NCI-H2227 treated with DMSO at 0.1 percent for 48 hours (cell line): Measurements from ENCODE around the gene PLET1.

ENCODE experiments used
- DNase-seq: peaks from one replicate; lab custom pipeline; 2025; lab: John Stamatoyannopoulos, UW

The PLET1 gene

DNA sequence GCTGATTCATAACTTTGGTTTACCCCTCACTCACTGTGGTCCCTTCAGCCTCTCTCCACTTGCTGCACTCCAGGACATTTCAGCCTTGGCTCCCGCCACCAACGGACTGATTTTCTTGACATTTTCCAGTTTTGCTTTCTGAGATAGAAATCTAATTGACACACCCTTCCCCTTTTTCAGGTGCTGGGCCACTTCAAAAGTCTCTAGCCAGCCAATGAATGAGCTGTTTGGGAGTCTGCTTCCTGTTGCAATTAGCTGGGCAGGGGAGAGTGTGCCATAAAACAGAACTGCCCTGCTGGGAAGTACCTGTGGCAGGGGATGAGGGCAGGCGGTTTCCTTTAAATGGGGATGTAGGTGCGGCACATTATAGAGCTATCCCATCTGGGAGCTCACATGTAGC, 21.1 kb upstream of the PLET1 start:
- no peak for DNase-seq

DNA sequence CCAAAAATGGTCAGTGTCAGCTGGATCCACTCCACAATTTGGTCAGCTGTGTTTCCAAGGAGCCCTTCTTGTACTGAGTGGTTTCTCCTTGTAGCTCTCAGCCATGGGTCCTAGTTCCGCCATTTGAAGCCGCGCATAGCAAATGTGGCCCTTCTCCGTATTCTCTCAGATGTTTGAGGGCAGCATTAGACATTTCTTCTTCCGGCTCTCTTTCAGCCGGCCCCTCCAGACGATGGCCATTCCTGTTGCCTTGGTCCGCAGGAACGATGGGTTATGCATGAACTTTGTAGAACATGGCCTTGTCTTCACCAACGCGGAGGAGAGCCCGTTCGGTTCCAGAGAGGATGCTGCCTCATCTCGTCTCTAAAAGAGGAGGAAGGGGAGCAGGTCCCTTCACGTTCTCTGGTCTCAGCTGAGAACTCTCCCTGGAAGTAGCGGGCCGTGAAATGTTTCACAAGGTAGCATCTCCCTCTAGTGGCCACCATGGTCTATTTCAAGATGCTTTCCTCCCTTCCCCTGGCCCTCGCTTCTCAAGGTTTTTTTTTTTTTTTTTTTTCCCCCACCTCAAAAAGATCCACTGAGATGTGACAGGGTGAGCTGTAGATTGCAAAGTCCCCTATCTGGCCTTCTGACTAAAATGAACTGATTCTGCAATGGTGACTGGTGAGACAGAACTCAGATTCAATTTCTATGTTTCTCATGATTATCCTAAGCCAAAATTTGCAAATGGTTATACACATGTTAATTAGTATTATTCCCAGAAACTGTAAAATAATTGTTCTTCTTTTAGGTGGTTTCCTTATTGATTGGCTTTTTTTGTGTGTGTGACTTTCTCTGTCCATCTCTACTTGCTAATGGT, 19.8 kb upstream of the PLET1 start:
- peak; percentile 73 for DNase-seq

DNA sequence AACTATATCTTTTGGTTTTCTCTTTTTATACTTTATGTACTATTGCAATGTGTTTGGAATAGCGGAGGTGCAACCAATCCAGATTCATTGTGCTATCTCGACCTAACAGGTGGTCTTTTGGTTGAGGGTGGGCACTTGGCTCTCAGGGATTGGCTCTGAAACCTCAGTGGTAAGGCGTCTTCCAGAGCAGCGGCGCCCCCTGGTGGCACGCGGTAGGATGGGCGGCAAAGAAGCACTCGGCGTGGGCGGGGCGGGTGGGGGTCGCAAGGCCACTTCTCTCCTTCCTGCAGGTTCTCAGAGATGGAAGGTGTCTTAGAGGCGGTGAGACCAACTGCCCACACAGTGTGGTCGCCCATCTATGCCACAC, 19.2 kb upstream of the PLET1 start:
- peak; percentile 38 for DNase-seq

DNA sequence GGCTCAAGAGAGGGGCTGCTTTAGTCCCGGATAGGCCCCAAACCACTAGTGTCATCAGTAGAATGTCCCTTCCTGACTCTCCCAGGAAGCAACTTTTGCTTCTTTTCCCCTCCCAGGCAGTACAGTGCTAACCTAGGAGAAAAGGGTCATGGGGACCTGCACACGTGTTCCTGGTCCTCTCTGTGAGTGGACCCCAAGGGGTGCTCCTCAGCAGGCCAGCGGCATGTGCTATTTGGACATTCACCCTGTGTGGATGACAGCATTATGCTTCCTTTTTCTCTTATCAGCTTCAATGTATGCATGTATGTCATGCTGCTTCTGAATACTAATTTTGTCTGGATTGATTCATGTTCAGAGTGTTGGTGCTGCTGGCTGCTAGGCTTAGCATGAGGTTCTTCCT, 18.1 kb upstream of the PLET1 start:
- no peak for DNase-seq

DNA sequence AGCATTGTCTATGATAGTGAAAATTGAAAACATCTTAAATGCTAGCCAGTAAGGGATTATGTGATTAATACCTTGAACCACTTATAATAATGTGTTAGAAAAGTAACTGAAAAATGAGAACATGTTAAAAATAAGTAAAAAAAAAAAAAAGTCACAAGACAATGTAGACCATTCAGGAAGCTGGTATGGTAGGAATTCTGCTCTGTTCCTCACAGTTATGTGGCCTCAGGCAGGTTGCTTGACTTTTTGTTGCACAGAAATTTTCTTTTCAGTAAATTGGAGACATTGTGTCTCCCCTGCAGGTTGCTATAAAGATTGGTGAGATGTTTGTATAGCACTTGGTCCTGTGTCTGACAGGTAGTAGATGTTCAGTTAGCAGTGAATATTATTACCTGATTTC, 17.3 kb upstream of the PLET1 start:
- DNase-seq = no peak

DNA sequence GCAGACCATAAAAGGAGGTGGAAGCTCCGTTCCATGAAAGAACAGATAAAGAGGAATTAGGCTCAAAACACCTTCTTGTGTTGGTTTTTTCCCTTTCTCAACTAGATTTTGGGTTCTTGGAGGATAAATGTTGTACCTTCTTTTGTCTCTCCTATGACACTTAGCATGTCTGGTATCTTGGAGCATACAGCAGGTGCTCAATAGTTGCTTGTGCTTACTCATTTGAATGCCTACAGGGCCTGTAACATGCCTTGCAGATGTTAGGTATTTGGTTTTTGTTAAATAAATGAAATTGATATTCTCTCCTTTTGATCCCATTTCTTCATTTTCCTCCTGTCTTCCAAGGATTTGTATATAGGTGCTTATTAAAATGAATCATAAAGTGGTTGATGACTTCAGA, 16.4 kb upstream of the PLET1 start:
- DNase-seq = no peak

DNA sequence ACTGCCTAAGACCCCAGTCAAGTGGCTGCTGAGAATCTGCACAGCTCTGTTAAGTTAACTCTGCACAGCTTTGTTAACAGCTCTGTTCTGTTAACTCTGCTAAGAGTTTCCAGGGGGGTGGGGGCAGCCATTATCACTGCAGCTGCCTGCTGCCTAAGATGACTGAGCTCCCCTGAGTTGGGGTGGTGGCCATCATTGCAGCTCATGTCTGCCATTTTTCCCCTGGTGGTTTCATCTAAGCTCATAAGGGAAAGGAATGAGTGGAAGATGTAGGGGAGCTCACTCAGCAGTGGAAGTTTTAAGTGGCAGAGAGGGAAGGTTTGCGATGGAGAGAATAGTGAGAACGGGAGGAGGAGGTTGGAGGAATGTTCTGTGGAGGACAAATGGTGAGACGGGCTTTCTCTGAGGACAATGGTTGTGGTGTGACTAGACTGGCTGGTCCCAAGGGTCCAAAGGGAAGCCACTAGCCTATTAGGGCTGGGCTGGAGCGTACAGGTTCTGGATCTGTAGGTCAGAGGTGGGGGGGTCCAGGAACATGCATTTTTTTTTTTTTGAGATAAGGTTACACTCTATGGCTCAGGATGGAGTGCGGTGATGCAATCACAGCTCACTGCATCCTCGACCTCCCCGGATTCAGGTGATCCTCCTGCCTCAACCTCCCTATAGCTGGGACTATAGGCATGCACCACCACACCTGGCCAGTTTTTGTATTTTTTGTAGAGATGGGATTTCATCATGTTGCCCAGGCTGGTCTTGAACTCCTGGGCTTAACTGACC, 13.5 kb upstream of the PLET1 start:
- no peak for DNase-seq

DNA sequence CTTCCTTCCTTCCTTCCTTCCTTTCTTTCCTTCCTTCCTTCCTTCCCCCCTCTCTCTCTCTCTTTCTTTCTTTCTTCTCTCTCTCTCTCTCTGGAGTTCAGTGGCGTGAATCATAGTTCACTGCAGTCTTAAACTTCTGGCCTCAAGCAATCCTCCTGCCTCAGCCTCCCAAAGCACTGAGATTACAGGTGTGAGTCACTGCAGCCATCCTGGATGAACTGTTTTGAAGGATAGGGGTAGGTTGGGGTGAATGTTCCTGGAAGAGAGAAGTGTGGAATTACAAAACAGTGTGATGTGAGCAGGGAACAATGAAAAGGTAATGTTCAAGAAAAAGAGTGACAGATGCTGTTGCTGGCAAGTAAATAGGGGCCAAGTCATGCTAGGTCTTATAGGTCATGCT, 12.4 kb upstream of the PLET1 start:
- DNase-seq = no peak

DNA sequence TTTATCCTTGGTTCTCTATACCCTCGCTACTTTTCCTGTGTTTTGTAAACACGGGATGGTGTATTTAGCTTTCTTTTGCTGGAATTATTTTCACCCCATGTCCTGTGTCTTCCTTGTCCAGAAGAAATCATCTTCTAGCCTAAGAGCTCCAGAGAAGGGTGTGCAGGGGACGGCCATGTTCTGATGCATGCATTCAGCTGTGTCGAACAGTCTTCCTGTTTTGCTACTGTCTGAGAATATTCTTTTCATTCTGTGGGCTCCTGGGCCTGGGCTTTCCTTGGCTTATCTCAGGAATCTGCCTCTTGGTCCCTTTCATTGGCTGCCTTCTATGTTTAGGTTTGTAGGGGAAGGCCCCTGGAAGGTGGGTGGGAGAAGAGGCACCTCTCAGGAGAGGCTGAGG, 10.6 kb upstream of the PLET1 start:
- DNase-seq = no peak

DNA sequence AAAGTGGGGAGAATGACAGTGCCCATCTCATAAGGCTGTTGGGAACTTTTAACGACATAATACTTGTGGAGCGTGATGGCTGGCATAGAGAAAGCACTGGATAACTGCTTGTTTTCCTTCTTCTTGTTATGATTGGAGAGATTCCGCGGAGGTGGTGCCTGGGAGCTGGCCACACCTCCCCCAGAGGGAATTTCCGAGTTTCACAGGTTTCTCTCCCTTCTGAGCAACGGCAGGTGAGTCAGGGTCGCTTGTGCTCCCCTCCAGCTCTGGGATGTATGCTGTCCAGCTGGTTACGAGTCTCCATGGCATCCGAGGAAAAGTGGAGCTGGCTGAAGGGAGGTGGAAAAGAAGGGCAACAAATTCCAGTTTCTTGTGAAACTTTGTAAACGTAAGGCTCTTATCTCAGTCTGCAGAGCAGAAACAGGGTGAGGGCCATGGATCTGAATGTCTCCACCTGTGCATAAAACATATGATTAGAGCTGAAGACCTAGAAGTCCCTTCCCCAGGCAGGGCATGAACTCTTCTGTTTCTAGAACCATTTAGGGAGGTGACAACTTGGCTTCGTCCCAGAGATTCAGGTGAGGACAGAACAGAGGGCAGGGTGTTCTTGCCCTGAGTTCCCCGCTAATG, 10.0 kb upstream of the PLET1 start:
- DNase-seq = no peak

DNA sequence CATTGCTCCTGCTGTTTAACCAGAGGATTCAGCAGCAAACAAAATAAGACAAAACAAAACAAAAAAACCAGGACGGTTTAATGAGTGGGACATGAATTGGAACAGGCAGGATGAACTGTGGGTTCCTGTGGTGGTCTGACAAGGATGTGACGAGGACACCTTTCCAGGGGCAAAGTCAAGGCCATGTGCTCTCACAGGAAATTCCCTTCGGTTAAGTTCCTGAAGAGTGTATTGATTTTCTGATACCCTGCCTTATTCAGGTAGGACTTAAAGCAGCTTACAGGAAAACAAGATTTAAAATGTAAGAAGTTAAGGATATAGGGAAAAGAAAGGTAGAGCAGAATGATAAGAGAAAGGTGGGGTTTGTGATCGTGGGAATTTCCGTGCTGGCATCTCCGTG, 8.5 kb upstream of the PLET1 start:
- DNase-seq = no peak

DNA sequence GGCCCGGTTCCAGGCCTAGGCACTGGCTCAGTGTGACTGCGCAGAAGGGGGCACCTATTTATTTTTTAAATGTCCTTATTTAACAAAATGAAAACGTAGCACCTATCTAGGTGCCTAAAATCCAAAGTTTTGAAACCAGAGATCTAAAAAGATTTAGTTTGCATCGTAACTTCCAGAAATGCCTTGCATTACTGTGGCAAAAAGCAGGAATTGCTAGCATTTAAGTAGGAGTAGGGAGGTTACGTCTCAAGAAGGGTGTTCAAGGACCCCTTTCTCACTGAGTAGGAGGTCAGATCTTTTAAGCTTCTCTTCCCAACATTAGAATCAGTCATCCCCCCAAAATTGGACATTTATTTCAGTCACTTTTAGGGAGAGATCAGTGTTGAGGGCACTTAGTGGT, 7.7 kb upstream of the PLET1 start:
- DNase-seq = no peak

DNA sequence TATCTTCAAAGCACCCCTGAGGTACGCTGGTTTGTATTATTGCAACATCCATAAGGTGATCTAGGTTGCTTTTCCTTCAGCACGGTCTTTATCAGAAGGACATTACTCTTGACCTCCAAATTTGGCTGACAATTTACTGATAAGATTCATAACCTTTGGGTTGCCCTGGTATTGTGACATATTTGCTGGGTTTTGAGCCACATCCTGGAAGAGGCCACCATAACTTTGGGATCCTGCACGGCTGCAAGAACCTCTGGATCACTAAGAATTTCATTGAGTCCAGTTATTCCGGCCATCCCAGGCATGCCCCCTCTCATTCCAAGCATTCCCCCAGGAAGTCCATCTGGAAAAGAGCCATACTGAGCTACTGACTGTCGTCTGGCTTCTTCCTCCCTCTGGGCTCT, 6.5 kb upstream of the PLET1 start:
- no peak for DNase-seq

DNA sequence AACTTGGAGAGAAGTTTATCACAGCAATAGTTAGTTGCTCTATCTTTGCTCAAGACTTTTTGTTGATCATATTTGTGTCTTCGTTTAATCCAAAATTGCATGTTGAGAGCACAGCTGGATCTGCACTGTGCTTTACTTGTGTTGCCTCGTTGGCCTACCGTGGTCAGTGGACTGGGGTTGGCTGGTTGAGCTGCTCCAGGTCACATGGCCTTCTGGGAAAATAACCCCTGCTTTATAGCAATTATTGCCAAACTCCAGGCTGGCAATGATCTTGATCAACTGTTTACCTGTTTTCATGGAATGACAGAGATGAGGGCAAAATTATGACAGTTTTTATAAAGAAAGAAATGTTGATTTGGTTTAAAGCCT, 5.7 kb upstream of the PLET1 start:
- no peak for DNase-seq

DNA sequence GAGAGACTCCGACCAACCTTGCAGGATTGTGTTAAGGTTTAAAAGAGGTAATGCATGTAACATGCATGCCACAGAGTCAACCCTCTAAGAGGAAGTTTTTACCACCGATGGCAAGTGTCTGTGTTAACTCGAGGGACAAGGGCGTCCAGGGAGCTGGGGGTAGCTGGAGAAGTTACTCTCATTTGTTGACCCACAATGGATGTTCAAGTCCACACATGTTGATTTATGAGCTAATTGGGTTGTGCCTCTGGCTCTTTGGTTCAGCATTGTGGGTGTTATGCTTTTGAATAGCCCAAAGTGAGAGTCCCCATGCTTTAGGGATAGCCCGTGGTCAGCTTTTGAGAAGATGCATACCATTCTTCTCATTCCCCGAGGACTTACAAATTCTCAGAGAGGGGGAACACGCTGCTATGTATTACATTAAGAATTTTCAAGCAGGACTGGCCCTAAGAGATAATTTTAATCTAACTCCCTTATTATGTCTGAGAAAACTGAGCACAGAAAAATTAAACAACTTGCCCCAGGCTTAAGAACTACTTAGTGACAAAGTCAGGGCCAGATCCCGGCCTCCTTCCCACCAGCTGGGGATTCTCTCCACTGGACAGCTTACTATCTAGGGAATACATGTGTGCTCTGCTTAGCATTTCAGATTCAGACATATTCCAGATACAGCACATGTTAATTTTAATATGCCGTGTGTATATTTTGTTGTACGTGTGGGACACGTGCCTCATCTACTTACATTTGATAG, 5.2 kb upstream of the PLET1 start:
- no peak for DNase-seq

DNA sequence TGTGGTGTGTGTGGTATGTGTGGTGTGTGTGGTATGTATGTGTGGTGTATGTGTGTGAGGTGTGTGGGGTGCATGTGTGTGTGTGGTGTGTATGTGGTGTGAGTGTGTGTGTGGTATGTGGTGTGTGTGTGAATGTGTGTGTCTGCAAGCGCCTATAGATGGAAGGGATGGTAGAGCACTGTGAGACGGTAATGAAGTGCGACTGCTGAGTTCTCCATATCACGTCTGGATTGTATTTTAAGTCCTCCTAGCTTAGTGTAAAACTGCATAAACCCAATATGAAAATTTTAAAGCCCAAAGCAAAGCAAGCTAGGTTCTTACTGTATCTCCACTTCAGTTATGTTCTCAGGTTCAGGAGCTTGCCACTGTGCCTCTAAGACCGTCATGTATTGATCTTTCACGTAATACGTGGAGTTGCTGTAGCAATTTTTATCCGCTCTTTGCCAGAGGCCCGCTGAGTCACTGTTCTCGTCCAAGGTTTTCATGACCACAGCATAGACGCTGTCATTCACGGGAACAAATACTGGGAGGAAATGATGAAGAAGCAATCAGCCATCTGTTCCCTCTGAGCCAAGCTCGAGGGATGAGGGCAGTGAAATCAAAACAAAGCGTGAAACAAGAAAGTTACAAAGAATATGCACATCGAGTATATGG, 5.5 kb downstream of the PLET1 start:
- peak; percentile 2 for DNase-seq

DNA sequence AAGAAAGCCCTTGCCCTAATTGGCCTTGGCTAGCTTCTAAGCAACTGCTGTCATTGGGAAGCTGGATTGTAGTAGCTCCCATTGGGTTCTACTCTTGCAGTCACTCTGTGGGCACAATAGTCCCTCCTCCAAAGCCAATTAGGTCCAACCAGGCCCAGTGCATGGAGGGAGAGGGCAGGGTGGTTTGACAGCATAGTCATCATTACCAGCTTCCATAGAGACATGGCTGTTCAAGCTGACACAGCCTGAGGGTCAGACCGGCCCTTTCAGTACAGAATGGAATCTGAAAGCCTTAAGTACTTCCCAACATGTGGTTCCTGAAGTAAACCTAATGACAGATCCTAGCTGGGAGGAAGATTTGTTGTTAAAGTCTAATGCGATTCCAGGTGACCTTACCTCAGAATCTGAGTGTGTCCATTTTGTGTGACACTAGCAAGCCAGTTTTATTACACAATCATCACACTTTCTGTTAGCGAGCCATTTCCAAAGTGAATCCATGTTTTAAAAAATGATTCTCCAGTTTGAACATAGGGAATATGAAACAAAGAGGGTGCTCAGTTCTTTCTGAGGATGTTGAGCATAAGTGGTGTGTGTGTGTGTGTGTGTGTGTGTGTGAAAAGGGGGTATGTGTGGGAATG, 6.9 kb downstream of the PLET1 start:
- no peak for DNase-seq

DNA sequence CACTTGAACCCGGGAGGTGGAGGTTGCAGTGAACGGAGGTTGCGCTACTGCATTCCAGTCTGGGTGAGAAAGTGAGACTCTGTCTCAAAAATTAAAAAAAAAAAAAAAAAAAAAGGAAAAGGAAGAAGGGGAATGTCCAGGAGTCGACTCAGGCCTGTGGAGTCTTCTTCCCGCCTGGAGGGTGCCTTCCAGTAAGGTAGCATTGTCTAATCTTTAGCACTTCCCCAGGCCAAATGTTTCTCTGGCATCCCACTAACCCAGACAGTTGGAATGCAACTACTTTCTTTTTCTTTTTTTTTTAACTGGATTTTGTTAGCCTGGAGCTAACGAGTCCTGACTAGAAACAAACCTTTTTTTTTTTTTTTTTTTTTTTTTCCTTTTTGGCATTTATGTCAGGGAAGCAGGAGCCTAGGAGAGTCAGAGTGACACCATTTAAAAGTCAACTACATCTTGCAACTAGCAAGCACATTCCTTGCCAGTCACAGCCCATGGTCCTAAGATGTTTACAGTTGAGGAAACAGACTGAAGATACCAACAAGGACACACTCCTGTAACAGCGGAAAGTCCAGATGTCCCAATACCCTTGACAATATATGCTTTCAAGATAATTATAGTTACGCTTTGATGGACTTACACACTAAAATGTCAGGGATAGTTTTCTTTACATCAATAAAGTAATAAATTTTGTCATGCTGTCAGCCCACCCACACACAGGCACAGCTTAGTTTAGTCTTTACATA, 10.6 kb downstream of the PLET1 start:
- DNase-seq = peak; percentile 12

DNA sequence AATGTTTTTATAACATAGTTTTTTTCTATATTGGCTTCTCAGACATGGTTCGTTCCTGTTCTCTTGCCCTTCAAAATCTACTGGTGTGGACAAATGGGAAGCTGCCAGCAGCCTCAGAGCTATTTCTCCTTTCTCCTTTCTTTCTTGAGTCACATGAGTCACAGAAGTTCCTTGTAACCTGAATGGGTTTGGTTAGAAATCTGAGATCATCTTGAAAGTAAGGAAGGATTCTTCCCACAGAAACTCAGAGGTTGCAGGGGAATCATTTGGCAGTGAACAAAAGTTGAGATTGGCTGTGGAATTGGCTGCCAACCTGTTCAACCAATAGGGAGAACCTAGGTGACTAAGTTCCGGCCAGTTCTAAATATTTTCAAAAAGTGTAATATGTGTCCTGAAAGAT, 12.5 kb downstream of the PLET1 start:
- no peak for DNase-seq

DNA sequence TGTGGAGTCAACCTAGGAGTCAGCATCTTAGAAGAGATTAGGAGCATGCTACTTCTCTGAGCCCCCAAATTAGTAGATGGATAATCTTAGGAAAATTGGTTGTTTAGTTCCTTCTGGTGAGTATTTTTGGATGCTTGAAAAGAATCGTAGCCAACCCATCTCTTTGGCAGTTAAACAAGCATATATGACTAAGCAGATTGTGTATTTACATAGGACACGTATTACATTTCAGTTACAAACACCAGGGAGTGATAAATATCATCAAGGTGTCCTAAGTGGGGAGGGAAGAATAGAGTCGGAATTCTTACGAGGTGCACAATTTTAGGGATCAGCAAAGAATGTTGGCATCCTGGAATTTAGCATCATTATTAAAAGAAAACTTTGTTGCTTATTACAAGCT, 13.5 kb downstream of the PLET1 start:
- DNase-seq = no peak

DNA sequence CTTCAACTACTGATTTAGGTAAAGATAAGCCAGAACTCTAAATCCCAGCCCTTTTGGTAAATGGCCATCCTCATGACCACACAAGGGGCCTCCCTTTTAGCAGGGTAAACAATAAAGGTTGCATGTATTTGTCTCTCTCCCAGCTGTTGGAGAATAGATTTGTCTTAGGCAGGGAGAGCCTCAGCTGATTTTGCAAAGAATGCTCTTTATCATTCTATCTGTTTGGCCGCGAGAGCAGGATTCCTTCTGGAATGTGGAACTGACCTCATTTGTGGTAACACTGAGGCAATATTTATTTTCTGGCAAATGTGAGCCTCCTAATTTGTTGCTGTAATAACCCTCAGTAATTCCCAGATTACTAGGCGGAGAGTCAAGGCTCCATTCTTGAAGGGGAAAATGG, 19.2 kb downstream of the PLET1 start:
- DNase-seq = no peak
